HepG2 (cell line): Measurements from ENCODE around the gene LMF2. TPM values are rescaled to one million over a fixed set of nuclear protein-coding genes. Genes with fewer than 3 reads are reported as not detected.

Experiments used
- ATAC-seq: fragments of 200-7000 bp; cut with Tn5 transposase; 3 replicates; pipeline ENCODE4 v1.9.1; 2020; ENCODE audit warnings: mild to moderate bottlenecking, moderate library complexity
- BruUV-seq: library from RNA; stranded (reverse); fragments of 400-500 nt; replicated peaks from 2 replicates; lab custom pipeline; 2021; lab: Mats Ljungman, UMichigan
- CTCF ChIA-PET: fragments of 300-600 bp; formaldehyde crosslinking; extraction: SDS; loops from one replicate; lab custom pipeline; 2021; ENCODE audit warnings: low total read pairs, inconsistent platforms, low intra/inter-chr PET ratio; lab: Yijun Ruan, JAX
- POLR2A ChIA-PET: fragments of 350-600 bp; sonication (Branson Sonifier 250); formaldehyde crosslinking; loops from one replicate; lab custom pipeline; 2020; ENCODE audit warnings: antibody characterized with exemption, inconsistent platforms; lab: Yijun Ruan, JAX
- DNase-seq: peaks from one replicate; pipeline ENCODE4 v3.0.0-alpha.2; 2015; ENCODE audit warnings: low spot score
- FAIRE-seq: peaks from 3 replicates; lab custom pipeline; 2011; peaks lifted over from hg19 to GRCh38; lab: Jason Lieb, UNC
- H2AFZ ChIP-seq: one replicate; pipeline ENCODE4 v1.6.1; 2011; ENCODE audit warnings: low read length, inconsistent platforms
- H3K27ac ChIP-seq: fragments of 300-600 bp; 3 replicates; pipeline ENCODE4 v1.8.0; 2011; ENCODE audit warnings: mixed run types, mild to moderate bottlenecking, mixed read lengths, low read length, inconsistent platforms; ENCODE audit not compliant: insufficient read depth; ENCODE audit errors: extremely low read length
- H3K27me3 ChIP-seq, 2 experiments: fragments of 200-600 bp in 1 of 2; 2 replicates in 1 of 2; 3 replicates in 1 of 2; pipeline versions ENCODE4 v1.6.0 to v1.8.0; 2011; ENCODE audit warnings: low read length in 2 of 2, mild to moderate bottlenecking in 2 of 2, moderate library complexity in 2 of 2, inconsistent platforms in 1 of 2; ENCODE audit not compliant: insufficient read depth in 2 of 2, control insufficient read depth in 1 of 2
- H3K36me3 ChIP-seq, 2 experiments: fragments of 200-600 bp in 1 of 2; replicated peaks in 1 of 2; 2 replicates in 1 of 2; 3 replicates in 1 of 2; pipeline versions ENCODE4 v1.5.1 to v1.8.0; 2011; ENCODE audit warnings: low read length in 2 of 2, inconsistent platforms in 1 of 2; ENCODE audit not compliant: insufficient read depth in 2 of 2, control insufficient read depth in 1 of 2
- H3K4me1 ChIP-seq: 2 replicates; pipeline ENCODE4 v1.5.1; 2012; ENCODE audit warnings: low read length, inconsistent platforms; ENCODE audit not compliant: insufficient read depth
- H3K4me2 ChIP-seq: 2 replicates; pipeline ENCODE4 v1.6.0; 2011; ENCODE audit warnings: low read depth, low read length, inconsistent platforms
- H3K4me3 ChIP-seq, 3 experiments: fragments of 200-600 bp in 1 of 3; sonication (generic), shearing (Covaris generic) in 1 of 3; replicated peaks in 1 of 3; 2 replicates each; pipeline ENCODE4 v1.5.1; 2011 to 2016; ENCODE audit warnings: low read length in 3 of 3, inconsistent platforms in 2 of 3, low read depth in 2 of 3, mild to moderate bottlenecking in 2 of 3, control low read depth in 1 of 3, mixed read lengths in 1 of 3; ENCODE audit not compliant: insufficient read depth in 1 of 3
- H3K79me2 ChIP-seq: one replicate; pipeline ENCODE4 v1.6.1; 2011; ENCODE audit warnings: low read length, inconsistent platforms; ENCODE audit not compliant: insufficient read depth
- H3K9ac ChIP-seq: 2 replicates; pipeline ENCODE4 v1.6.0; 2011; ENCODE audit warnings: mild to moderate bottlenecking, low read depth, low read length, inconsistent platforms; ENCODE audit not compliant: insufficient read depth
- H3K9me3 ChIP-seq: 2 replicates; pipeline ENCODE4 v1.5.1; 2012; ENCODE audit warnings: mild to moderate bottlenecking, low read length
- H4K20me1 ChIP-seq: 2 replicates; pipeline ENCODE4 v1.6.0; 2011; ENCODE audit warnings: inconsistent platforms, mild to moderate bottlenecking, low read length, moderate library complexity; ENCODE audit not compliant: insufficient read depth
- HOXD1 ChIP-seq: sonication (generic); formaldehyde crosslinking; IDR thresholded peaks from 2 replicates; pipeline ENCODE4 v1.5.0; 2020; ENCODE audit warnings: missing genetic modification reagents
- MAFF ChIP-seq: IDR thresholded peaks from 2 replicates; pipeline ENCODE4 v1.6.1; 2011; ENCODE audit warnings: low read depth, low read length, improper control_type of control experiment
- PHB2 ChIP-seq: fragments of 450-650 bp; IDR thresholded peaks from 2 replicates; pipeline ENCODE4 v1.6.1; 2018; ENCODE audit not compliant: partially characterized antibody
- POLR2AphosphoS5 ChIP-seq: IDR thresholded peaks from 2 replicates; pipeline ENCODE4 v1.6.1; 2012; ENCODE audit warnings: low read depth, low read length
- SMAD1 ChIP-seq: sonication (generic); formaldehyde crosslinking; IDR thresholded peaks from 2 replicates; pipeline ENCODE4 v1.4.0; 2020; ENCODE audit warnings: missing genetic modification reagents, low read depth, mild to moderate bottlenecking, borderline replicate concordance
- ZFAT ChIP-seq: sonication (generic); formaldehyde crosslinking; conservative IDR thresholded peaks from 2 replicates; pipeline ENCODE4 v1.8.1; 2023; ENCODE audit warnings: missing genetic modification reagents, inconsistent platforms
- ZNF230 ChIP-seq: sonication (generic); formaldehyde crosslinking; IDR thresholded peaks from 2 replicates; pipeline ENCODE4 v1.4.0; 2020; ENCODE audit warnings: mild to moderate bottlenecking, missing genetic modification reagents
- ZNF543 ChIP-seq: sonication (generic); formaldehyde crosslinking; IDR thresholded peaks from 2 replicates; pipeline ENCODE4 v1.4.0; 2020; ENCODE audit warnings: mild to moderate bottlenecking, missing genetic modification reagents
- ZNF567 ChIP-seq: sonication (generic); formaldehyde crosslinking; IDR thresholded peaks from 2 replicates; pipeline ENCODE4 v1.8.1; 2023; ENCODE audit warnings: mild to moderate bottlenecking, missing genetic modification reagents, borderline replicate concordance
- WGBS: methylation state at CpG from one replicate; pipeline ENCODE4 v1.1.6; 2017; ENCODE audit warnings: low lambda C conversion rate; 5-methylcytosine and 5-hydroxymethylcytosine counted together
- in situ Hi-C: cut with HindIII; loops from 2 replicates; pipeline ENCODE4 v1.10.0; 2017; ENCODE audit warnings: low pct_unique_long_range_greater_than_20kb; ENCODE audit not compliant: extremely low pct_ligation_motif_present
- intact Hi-C: fragments of 100-400 bp; cut with micrococcal nuclease; formaldehyde crosslinking; loops from one replicate; pipeline ENCODE4 v1.10.0; 2022; ENCODE audit not compliant: unreplicated experiment
- polyA plus RNA-seq, 8 experiments: library from polyadenylated mRNA; depleted of rRNA in 3 of 8; stranded (reverse) in 7 of 8; unstranded in 1 of 8; fragments of >200 nt; fragmentation: Illumina TruSeq in 4 of 8; extraction: Trizol in 4 of 8; gene quantifications; 2 replicates each; pipeline versions ENCODE4 v1.2.1 to v1.2.3, GENCODE V29; 2011 to 2016; ENCODE audit warnings: low read depth in 4 of 8, missing spikeins in 1 of 8, mixed read lengths in 1 of 8; ENCODE audit not compliant: insufficient read depth in 1 of 8
- total RNA-seq, 5 experiments: library from RNA; depleted of rRNA; stranded (reverse); fragments of >200 nt; fragmentation: Illumina TruSeq; extraction: Trizol; gene quantifications; 2 replicates each; pipeline ENCODE4 v1.2.3, GENCODE V29; 2016; ENCODE audit warnings: low read depth in 1 of 5
- TF ChIP-seq, protein P1 (sequence below): IDR thresholded peaks from 2 replicates; pipeline ENCODE4 v1.6.1; 2016; ENCODE audit warnings: mild to moderate bottlenecking
- TF ChIP-seq, protein P2 (sequence below): sonication (generic); formaldehyde crosslinking; IDR thresholded peaks from 2 replicates; pipeline ENCODE4 v1.4.0; 2020; ENCODE audit warnings: missing genetic modification reagents, borderline replicate concordance
- TF ChIP-seq, protein P3 (sequence below): sonication (generic); formaldehyde crosslinking; conservative IDR thresholded peaks from 2 replicates; pipeline ENCODE4 v1.8.0; 2022; ENCODE audit warnings: missing genetic modification reagents
- TF ChIP-seq, protein P4 (sequence below): sonication (generic); formaldehyde crosslinking; IDR thresholded peaks from 2 replicates; pipeline ENCODE4 v1.4.0; 2020; ENCODE audit warnings: missing genetic modification reagents
- TF ChIP-seq, protein P5 (sequence below): sonication (generic); formaldehyde crosslinking; IDR thresholded peaks from 2 replicates; pipeline ENCODE4 v1.5.0; 2020; ENCODE audit warnings: mild to moderate bottlenecking, missing genetic modification reagents

LMF2 gene
- total and polyA plus RNA-seq, 2 of the 13 experiments (the other 11 are each of a cell fraction or from before 2014, with no cell fraction given) = 23.3 to 30.6 TPM

DNA sequence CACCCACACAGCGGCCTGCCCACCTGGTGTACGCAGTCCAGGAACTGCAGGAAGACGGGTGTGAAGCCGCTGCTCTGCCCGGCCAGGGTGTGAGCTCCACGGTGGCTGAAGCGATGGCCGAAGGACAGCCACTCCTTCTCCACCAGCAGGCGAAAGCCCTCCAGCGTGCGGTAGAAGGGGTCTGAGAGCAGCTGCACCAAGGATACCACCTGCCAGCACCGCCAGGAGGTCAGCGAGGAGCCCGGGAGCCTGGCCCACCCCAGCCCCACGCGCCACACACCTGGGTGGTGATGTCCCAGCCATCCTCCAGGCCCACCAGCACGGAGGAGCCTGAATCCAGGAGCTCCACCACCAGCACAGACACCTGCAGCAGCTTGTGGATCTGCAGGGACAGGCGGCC, 52.3 kb downstream of the LMF2 start:
- Histone ChIP-seq H3K36me3 (peaks cover 22 to 49% of the 10 kb centered on the region in 2 experiments; a peak in 4 of 5 replicates), H3K27me3 (no peaks in the 10 kb centered on the region), H3K9me3 (no peaks in the 10 kb centered on the region), H4K20me1 (no peaks in the 10 kb centered on the region), H3K4me1 (no peaks in the 10 kb centered on the region), H2AFZ (no peak overlapping the region), H3K27ac (no peak overlapping the region), H3K79me2 (no peaks in the 10 kb centered on the region), H3K4me3 (no peak overlapping the region)
- intact Hi-C loops (no loop called here), in situ Hi-C loops (no loop called here)
- ATAC-seq (no peak), DNase-seq (no peak)
- POLR2A ChIA-PET = no interaction called here
- no TSS peak for BruUV-seq
- CTCF ChIA-PET = no interaction called here
- TF ChIP-seq HOXD1 (no peak), SMAD1 (CRISPR knock-in tag) (no peak), ZNF543 (CRISPR knock-in tag) (no peak), ZFAT (CRISPR knock-in tag) (no peak), ZNF230 (CRISPR knock-in tag) (no peak), PHB2 (no peak), POLR2AphosphoS5 (no peak), ZNF567 (CRISPR knock-in tag) (no peak), MAFF (no peak)
- TF ChIP-seq, protein P1, sequence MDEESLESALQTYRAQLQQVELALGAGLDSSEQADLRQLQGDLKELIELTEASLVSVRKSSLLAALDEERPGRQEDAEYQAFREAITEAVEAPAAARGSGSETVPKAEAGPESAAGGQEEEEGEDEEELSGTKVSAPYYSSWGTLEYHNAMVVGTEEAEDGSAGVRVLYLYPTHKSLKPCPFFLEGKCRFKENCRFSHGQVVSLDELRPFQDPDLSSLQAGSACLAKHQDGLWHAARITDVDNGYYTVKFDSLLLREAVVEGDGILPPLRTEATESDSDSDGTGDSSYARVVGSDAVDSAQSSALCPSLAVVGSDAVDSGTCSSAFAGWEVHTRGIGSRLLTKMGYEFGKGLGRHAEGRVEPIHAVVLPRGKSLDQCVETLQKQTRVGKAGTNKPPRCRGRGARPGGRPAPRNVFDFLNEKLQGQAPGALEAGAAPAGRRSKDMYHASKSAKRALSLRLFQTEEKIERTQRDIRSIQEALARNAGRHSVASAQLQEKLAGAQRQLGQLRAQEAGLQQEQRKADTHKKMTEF (CRISPR knock-in tag) = no peak
- TF ChIP-seq, protein P2, sequence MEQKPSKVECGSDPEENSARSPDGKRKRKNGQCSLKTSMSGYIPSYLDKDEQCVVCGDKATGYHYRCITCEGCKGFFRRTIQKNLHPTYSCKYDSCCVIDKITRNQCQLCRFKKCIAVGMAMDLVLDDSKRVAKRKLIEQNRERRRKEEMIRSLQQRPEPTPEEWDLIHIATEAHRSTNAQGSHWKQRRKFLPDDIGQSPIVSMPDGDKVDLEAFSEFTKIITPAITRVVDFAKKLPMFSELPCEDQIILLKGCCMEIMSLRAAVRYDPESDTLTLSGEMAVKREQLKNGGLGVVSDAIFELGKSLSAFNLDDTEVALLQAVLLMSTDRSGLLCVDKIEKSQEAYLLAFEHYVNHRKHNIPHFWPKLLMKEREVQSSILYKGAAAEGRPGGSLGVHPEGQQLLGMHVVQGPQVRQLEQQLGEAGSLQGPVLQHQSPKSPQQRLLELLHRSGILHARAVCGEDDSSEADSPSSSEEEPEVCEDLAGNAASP (CRISPR knock-in tag) = no peak
- TF ChIP-seq, protein P3, sequence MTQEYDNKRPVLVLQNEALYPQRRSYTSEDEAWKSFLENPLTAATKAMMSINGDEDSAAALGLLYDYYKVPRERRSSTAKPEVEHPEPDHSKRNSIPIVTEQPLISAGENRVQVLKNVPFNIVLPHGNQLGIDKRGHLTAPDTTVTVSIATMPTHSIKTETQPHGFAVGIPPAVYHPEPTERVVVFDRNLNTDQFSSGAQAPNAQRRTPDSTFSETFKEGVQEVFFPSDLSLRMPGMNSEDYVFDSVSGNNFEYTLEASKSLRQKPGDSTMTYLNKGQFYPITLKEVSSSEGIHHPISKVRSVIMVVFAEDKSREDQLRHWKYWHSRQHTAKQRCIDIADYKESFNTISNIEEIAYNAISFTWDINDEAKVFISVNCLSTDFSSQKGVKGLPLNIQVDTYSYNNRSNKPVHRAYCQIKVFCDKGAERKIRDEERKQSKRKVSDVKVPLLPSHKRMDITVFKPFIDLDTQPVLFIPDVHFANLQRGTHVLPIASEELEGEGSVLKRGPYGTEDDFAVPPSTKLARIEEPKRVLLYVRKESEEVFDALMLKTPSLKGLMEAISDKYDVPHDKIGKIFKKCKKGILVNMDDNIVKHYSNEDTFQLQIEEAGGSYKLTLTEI (CRISPR knock-in tag) = no peak
- TF ChIP-seq, protein P4, sequence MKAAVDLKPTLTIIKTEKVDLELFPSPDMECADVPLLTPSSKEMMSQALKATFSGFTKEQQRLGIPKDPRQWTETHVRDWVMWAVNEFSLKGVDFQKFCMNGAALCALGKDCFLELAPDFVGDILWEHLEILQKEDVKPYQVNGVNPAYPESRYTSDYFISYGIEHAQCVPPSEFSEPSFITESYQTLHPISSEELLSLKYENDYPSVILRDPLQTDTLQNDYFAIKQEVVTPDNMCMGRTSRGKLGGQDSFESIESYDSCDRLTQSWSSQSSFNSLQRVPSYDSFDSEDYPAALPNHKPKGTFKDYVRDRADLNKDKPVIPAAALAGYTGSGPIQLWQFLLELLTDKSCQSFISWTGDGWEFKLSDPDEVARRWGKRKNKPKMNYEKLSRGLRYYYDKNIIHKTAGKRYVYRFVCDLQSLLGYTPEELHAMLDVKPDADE (CRISPR knock-in tag) = no peak
- TF ChIP-seq, protein P5, sequence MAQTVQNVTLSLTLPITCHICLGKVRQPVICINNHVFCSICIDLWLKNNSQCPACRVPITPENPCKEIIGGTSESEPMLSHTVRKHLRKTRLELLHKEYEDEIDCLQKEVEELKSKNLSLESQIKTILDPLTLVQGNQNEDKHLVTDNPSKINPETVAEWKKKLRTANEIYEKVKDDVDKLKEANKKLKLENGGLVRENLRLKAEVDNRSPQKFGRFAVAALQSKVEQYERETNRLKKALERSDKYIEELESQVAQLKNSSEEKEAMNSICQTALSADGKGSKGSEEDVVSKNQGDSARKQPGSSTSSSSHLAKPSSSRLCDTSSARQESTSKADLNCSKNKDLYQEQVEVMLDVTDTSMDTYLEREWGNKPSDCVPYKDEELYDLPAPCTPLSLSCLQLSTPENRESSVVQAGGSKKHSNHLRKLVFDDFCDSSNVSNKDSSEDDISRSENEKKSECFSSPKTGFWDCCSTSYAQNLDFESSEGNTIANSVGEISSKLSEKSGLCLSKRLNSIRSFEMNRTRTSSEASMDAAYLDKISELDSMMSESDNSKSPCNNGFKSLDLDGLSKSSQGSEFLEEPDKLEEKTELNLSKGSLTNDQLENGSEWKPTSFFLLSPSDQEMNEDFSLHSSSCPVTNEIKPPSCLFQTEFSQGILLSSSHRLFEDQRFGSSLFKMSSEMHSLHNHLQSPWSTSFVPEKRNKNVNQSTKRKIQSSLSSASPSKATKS (CRISPR knock-in tag) = no peak
- TF ChIP-seq, all 625 proteins: peak for 0
- Histone ChIP-seq H3K9ac (no peak overlapping the region), H3K4me2 (no peak overlapping the region)
- no peak for FAIRE-seq
- 100% methylated on average over 3 of the region's 18 CpGs for WGBS
